Measurements from ENCODE around the gene LRRC49. TPM values are rescaled to one million over a fixed set of nuclear protein-coding genes. Genes with fewer than 3 reads are reported as not detected.

The LRRC49 gene
- total RNA-seq, 1 donor from 2014 or later = 23.6 TPM

- Mint-ChIP-seq H3K27ac (no peak overlapping the region), H3K9me3 (ENCODE audit: low read depth) (peaks cover 7% of the 10 kb centered on the region), H3K27me3 (peaks cover 3% of the 10 kb centered on the region), H3K4me3 (ENCODE audit: low read depth) (no peak overlapping the region), H3K36me3 (ENCODE audit: insufficient read depth) (no peaks in the 10 kb centered on the region), H3K4me1 (ENCODE audit: low read depth) (peaks cover 10% of the 10 kb centered on the region)
- DNase-seq (ENCODE audit: low spot score, unreplicated experiment) = no peak
- TF ChIP-seq CTCF (IDR thresholded peaks at IDR 0.05; ENCODE audit: unreplicated experiment) = no peak
Observed at GRCh38 chr15:71079208-71080044, 186.8 kb downstream of the LRRC49 start.

- Mint-ChIP-seq H3K9me3 (ENCODE audit: low read depth) (peaks cover 4% of the 10 kb centered on the region), H3K36me3 (ENCODE audit: insufficient read depth) (no peaks in the 10 kb centered on the region), H3K27me3 (peaks cover 3% of the 10 kb centered on the region), H3K4me3 (ENCODE audit: low read depth) (no peak overlapping the region), H3K4me1 (ENCODE audit: low read depth) (peaks cover 10% of the 10 kb centered on the region), H3K27ac (no peak overlapping the region)
- no peak for TF ChIP-seq CTCF (IDR thresholded peaks at IDR 0.05; ENCODE audit: unreplicated experiment)
- no peak for DNase-seq (ENCODE audit: low spot score, unreplicated experiment)
Observed at GRCh38 chr15:71080166-71080565, 187.5 kb downstream of the LRRC49 start.

- H3K4me3 Mint-ChIP-seq (ENCODE audit: low read depth) = no peak overlapping the region
- H3K9me3 Mint-ChIP-seq (ENCODE audit: low read depth) = peaks cover 4% of the 10 kb centered on the region
- TF ChIP-seq CTCF (IDR thresholded peaks at IDR 0.05; ENCODE audit: unreplicated experiment) = no peak
- no peak for DNase-seq (ENCODE audit: low spot score, unreplicated experiment)
- peaks cover 7% of the 10 kb centered on the region for H3K27me3 Mint-ChIP-seq
- peaks cover 10% of the 10 kb centered on the region for H3K4me1 Mint-ChIP-seq (ENCODE audit: low read depth)
- H3K36me3 Mint-ChIP-seq (ENCODE audit: insufficient read depth) = no peaks in the 10 kb centered on the region
- no peak overlapping the region for H3K27ac Mint-ChIP-seq
Observed at GRCh38 chr15:71080705-71081104, 188.1 kb downstream of the LRRC49 start.

GRCh38 chr15:71082803-71083202 is 190.2 kb downstream of the LRRC49 start:
- Mint-ChIP-seq H3K36me3 (ENCODE audit: insufficient read depth) (no peaks in the 10 kb centered on the region), H3K4me3 (ENCODE audit: low read depth) (no peak overlapping the region), H3K9me3 (ENCODE audit: low read depth) (peaks cover 10% of the 10 kb centered on the region), H3K4me1 (ENCODE audit: low read depth) (peaks cover 10% of the 10 kb centered on the region), H3K27me3 (peaks cover 12% of the 10 kb centered on the region), H3K27ac (no peak overlapping the region)
- DNase-seq (ENCODE audit: low spot score, unreplicated experiment) = no peak
- no peak for TF ChIP-seq CTCF (IDR thresholded peaks at IDR 0.05; ENCODE audit: unreplicated experiment)

- no peaks in the 10 kb centered on the region for H3K36me3 Mint-ChIP-seq (ENCODE audit: insufficient read depth)
- H3K4me1 Mint-ChIP-seq (ENCODE audit: low read depth) = peaks cover 10% of the 10 kb centered on the region
- H3K27ac Mint-ChIP-seq = no peak overlapping the region
- peaks cover 13% of the 10 kb centered on the region for H3K9me3 Mint-ChIP-seq (ENCODE audit: low read depth)
- no peak for DNase-seq (ENCODE audit: low spot score, unreplicated experiment)
- TF ChIP-seq CTCF (IDR thresholded peaks at IDR 0.05; ENCODE audit: unreplicated experiment) = no peak
- H3K4me3 Mint-ChIP-seq (ENCODE audit: low read depth) = no peak overlapping the region
- peaks cover 12% of the 10 kb centered on the region for H3K27me3 Mint-ChIP-seq
Observed at GRCh38 chr15:71083349-71083748, 190.7 kb downstream of the LRRC49 start.

All from progenitor cell of endocrine pancreas (in vitro differentiated cells).